ENCODE data around the gene ZNF438.
"Not testable (repeated sequence)": the region's sequence is repeated elsewhere in the genome, so short reads cannot be mapped to it uniquely, and the experiment has no call there.

ZNF438 gene

GRCh38 chr10:30931094-30931493 is 100.6 kb downstream of the ZNF438 start:
- DNase-seq, result no peak

GRCh38 chr10:30929901-30930520 is 101.7 kb downstream of the ZNF438 start:
- DNase-seq, result no peak

- DNase-seq, result not testable (repeated sequence)
Measured at GRCh38 chr10:30929311-30929729, 102.3 kb downstream of the ZNF438 start.

- DNase-seq, result no peak
Measured at GRCh38 chr10:30928742-30929141, 102.9 kb downstream of the ZNF438 start.

GRCh38 chr10:30918651-30919050 is 113.0 kb downstream of the ZNF438 start:
- no peak for DNase-seq

- no peak for DNase-seq
Measured at GRCh38 chr10:30917789-30918188, 113.9 kb downstream of the ZNF438 start.

- no peak for DNase-seq
Measured at GRCh38 chr10:30917067-30917466, 114.6 kb downstream of the ZNF438 start.

- no peak for DNase-seq
Measured at GRCh38 chr10:30915146-30915545, 116.5 kb downstream of the ZNF438 start.

GRCh38 chr10:30911303-30911863 is 120.3 kb downstream of the ZNF438 start:
- no peak for DNase-seq

GRCh38 chr10:30903397-30904138 is 128.1 kb downstream of the ZNF438 start:
- no peak for DNase-seq

- DNase-seq, result no peak
Measured at GRCh38 chr10:30902621-30903396, 128.9 kb downstream of the ZNF438 start.

GRCh38 chr10:30901487-30901886 is 130.2 kb downstream of the ZNF438 start:
- DNase-seq, result not testable (repeated sequence)

GRCh38 chr10:30898964-30899363 is 132.7 kb downstream of the ZNF438 start:
- DNase-seq, result no peak

- DNase-seq, result no peak
Measured at GRCh38 chr10:30897547-30897946, 134.1 kb downstream of the ZNF438 start.

- DNase-seq, result no peak
Measured at GRCh38 chr10:30897048-30897447, 134.6 kb downstream of the ZNF438 start.

- DNase-seq, result peak in 1 of 3 experiments; percentile 13
Measured at GRCh38 chr10:30894221-30894620, 137.4 kb downstream of the ZNF438 start.

- no peak for DNase-seq
Measured at GRCh38 chr10:30893208-30893607, 138.5 kb downstream of the ZNF438 start.

- DNase-seq, result no peak
Measured at GRCh38 chr10:30887839-30888238, 143.8 kb downstream of the ZNF438 start.

GRCh38 chr10:30885423-30885822 is 146.2 kb downstream of the ZNF438 start:
- no peak for DNase-seq

- no peak for DNase-seq
Measured at GRCh38 chr10:30883751-30884150, 147.9 kb downstream of the ZNF438 start.

- DNase-seq, result no peak
Measured at GRCh38 chr10:30883116-30883515, 148.5 kb downstream of the ZNF438 start.

- DNase-seq, result no peak
Measured at GRCh38 chr10:30882281-30882680, 149.4 kb downstream of the ZNF438 start.

- no peak for DNase-seq
Measured at GRCh38 chr10:30878920-30879319, 152.7 kb downstream of the ZNF438 start.
